ENCODE data around the gene TLR4. TPM values are rescaled to one million over a fixed set of nuclear protein-coding genes. Genes with fewer than 3 reads are reported as not detected.

TLR4 gene
- total RNA-seq, 1 experiment from 2014 or later, result not detected

DNA sequence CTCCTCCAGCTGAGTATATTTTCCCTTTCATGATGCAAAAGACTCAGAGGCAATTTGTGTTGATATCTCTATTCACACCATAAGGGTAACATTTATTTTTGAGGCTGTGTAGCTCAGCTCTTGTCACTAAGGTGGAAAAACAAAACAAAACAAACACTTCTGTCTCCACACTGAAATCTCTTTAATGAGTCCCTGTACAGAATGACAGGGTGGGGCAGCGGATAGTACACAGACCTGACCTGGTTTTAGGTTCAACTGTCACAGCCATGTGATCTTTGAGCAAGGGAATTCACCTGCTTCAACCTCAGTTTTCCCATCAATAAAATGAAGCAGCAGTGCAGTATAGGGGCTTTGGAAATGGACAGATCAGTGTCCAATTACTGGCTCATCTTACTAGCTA lies 29.3 kb downstream of the TLR4 start:
- no peak for DNase-seq (ENCODE audit: low spot score)
- intact Hi-C loops (cut with micrococcal nuclease; ENCODE audit: unreplicated experiment), result no loop called here
- no peak for TF ChIP-seq EZH2 (IDR thresholded peaks at IDR 0.05; ENCODE audit: borderline replicate concordance, low read depth, low read length, poor library complexity, severe bottlenecking)
- TF ChIP-seq, protein P1, sequence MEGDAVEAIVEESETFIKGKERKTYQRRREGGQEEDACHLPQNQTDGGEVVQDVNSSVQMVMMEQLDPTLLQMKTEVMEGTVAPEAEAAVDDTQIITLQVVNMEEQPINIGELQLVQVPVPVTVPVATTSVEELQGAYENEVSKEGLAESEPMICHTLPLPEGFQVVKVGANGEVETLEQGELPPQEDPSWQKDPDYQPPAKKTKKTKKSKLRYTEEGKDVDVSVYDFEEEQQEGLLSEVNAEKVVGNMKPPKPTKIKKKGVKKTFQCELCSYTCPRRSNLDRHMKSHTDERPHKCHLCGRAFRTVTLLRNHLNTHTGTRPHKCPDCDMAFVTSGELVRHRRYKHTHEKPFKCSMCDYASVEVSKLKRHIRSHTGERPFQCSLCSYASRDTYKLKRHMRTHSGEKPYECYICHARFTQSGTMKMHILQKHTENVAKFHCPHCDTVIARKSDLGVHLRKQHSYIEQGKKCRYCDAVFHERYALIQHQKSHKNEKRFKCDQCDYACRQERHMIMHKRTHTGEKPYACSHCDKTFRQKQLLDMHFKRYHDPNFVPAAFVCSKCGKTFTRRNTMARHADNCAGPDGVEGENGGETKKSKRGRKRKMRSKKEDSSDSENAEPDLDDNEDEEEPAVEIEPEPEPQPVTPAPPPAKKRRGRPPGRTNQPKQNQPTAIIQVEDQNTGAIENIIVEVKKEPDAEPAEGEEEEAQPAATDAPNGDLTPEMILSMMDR (conservative IDR thresholded peaks at IDR 0.05; ENCODE audit: low read depth, low read length), result no peak
- H3K27me3 ChIP-seq (replicated peaks; ENCODE audit: insufficient read depth, low read depth, low read length, poor library complexity), result peaks cover 58% of the 10 kb centered on the region
- no peak overlapping the region for H3K4me3 ChIP-seq (ENCODE audit: low read depth, low read length, poor library complexity, severe bottlenecking)
- POLR2A ChIA-PET (ENCODE audit: low non-redundant PET), result no interaction called here
- BruUV-seq (replicated peaks), result no TSS peak
- no peaks in the 10 kb centered on the region for H3K4me1 ChIP-seq (ENCODE audit: insufficient read depth, low read length, poor library complexity, severe bottlenecking)
- H3K27ac ChIP-seq (ENCODE audit: low read depth, low read length, poor library complexity, severe bottlenecking), result no peak overlapping the region
- no peaks in the 10 kb centered on the region for H3K36me3 ChIP-seq (ENCODE audit: insufficient read depth, low read length, poor library complexity, severe bottlenecking)
- no peaks in the 10 kb centered on the region for H3K9me3 ChIP-seq (ENCODE audit: low read depth, low read length, poor library complexity, severe bottlenecking)
- CTCF ChIA-PET, result no interaction called here

DNA sequence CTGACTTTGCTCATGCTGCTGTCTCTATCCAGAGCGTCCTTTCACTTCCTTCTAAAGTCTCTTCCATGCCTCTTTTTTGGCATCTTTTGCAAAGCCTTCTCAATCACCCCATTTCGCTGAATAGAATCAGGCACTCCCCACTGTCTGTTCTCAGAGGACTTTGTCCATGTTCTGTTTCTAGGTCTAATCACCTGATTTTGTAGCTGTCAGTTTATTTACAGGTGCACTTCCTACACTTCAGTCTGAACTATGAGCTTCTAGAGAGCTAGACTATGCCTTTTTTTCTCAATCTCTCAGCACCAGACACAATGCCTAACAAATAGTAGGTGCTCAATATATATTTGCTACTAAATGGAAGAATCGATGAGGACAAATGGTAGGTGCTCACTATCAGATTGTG lies 29.9 kb downstream of the TLR4 start:
- Histone ChIP-seq H3K36me3 (ENCODE audit: insufficient read depth, low read length, poor library complexity, severe bottlenecking) (no peaks in the 10 kb centered on the region), H3K27me3 (replicated peaks; ENCODE audit: insufficient read depth, low read depth, low read length, poor library complexity) (peaks cover 65% of the 10 kb centered on the region), H3K4me1 (ENCODE audit: insufficient read depth, low read length, poor library complexity, severe bottlenecking) (no peaks in the 10 kb centered on the region), H3K9me3 (ENCODE audit: low read depth, low read length, poor library complexity, severe bottlenecking) (no peaks in the 10 kb centered on the region), H3K27ac (ENCODE audit: low read depth, low read length, poor library complexity, severe bottlenecking) (no peak overlapping the region), H3K4me3 (ENCODE audit: low read depth, low read length, poor library complexity, severe bottlenecking) (no peak overlapping the region)
- ChIA-PET CTCF (no interaction called here), POLR2A (ENCODE audit: low non-redundant PET) (no interaction called here)
- BruUV-seq (replicated peaks), result no TSS peak
- intact Hi-C loops (cut with micrococcal nuclease; ENCODE audit: unreplicated experiment), result no loop called here
- TF ChIP-seq, protein P1 (conservative IDR thresholded peaks at IDR 0.05; ENCODE audit: low read depth, low read length), result no peak
- TF ChIP-seq EZH2 (IDR thresholded peaks at IDR 0.05; ENCODE audit: borderline replicate concordance, low read depth, low read length, poor library complexity, severe bottlenecking), result no peak
- no peak for DNase-seq (ENCODE audit: low spot score)

- no peaks in the 10 kb centered on the region for H3K36me3 ChIP-seq (ENCODE audit: insufficient read depth, low read length, poor library complexity, severe bottlenecking)
- no peak overlapping the region for H3K27ac ChIP-seq (ENCODE audit: low read depth, low read length, poor library complexity, severe bottlenecking)
- TF ChIP-seq, protein P1 (conservative IDR thresholded peaks at IDR 0.05; ENCODE audit: low read depth, low read length), result no peak
- TF ChIP-seq EZH2 (IDR thresholded peaks at IDR 0.05; ENCODE audit: borderline replicate concordance, low read depth, low read length, poor library complexity, severe bottlenecking), result no peak
- ChIA-PET POLR2A (ENCODE audit: low non-redundant PET) (no interaction called here), CTCF (no interaction called here)
- no peak for DNase-seq (ENCODE audit: low spot score)
- H3K4me3 ChIP-seq (ENCODE audit: low read depth, low read length, poor library complexity, severe bottlenecking), result no peak overlapping the region
- no peaks in the 10 kb centered on the region for H3K4me1 ChIP-seq (ENCODE audit: insufficient read depth, low read length, poor library complexity, severe bottlenecking)
- no TSS peak for BruUV-seq (replicated peaks)
- peaks cover 71% of the 10 kb centered on the region for H3K27me3 ChIP-seq (replicated peaks; ENCODE audit: insufficient read depth, low read depth, low read length, poor library complexity)
- intact Hi-C loops (cut with micrococcal nuclease; ENCODE audit: unreplicated experiment), result no loop called here
- H3K9me3 ChIP-seq (ENCODE audit: low read depth, low read length, poor library complexity, severe bottlenecking), result no peaks in the 10 kb centered on the region
These were observed 30.5 kb downstream of the TLR4 start for GRCh38 chr9:117734523-117735314.

Data from A673 (cell line).